DMS 273 (cell line): Measurements from ENCODE around the gene AP1B1.
"Not testable (repeated sequence)": the region's sequence is repeated elsewhere in the genome, so short reads cannot be mapped to it uniquely, and the experiment has no call there.

Experiments used
- DNase-seq: peaks from one replicate; lab custom pipeline; 2025; ENCODE audit not compliant: unreplicated experiment; lab: John Stamatoyannopoulos, UW

The AP1B1 gene

GRCh38 chr22:29388759-29389090 lies 355 bp upstream of the AP1B1 start:
- no peak for DNase-seq

GRCh38 chr22:29386708-29387107 lies 1.7 kb downstream of the AP1B1 start:
- DNase-seq = no peak

- DNase-seq = no peak
These were observed 2.6 kb downstream of the AP1B1 start for GRCh38 chr22:29385748-29386147.

- DNase-seq = no peak
These were observed 3.1 kb downstream of the AP1B1 start for GRCh38 chr22:29385151-29385704.

GRCh38 chr22:29383740-29384139 lies 4.6 kb downstream of the AP1B1 start:
- DNase-seq = no peak

GRCh38 chr22:29382580-29383302 lies 5.6 kb downstream of the AP1B1 start:
- DNase-seq = no peak

- DNase-seq = no peak
These were observed 7.5 kb downstream of the AP1B1 start for GRCh38 chr22:29380856-29381255.

GRCh38 chr22:29380032-29380781 lies 8.2 kb downstream of the AP1B1 start:
- DNase-seq = no peak

- no peak for DNase-seq
These were observed 9.1 kb downstream of the AP1B1 start for GRCh38 chr22:29379258-29379657.

GRCh38 chr22:29377979-29378378 lies 10.4 kb downstream of the AP1B1 start:
- DNase-seq = no peak

- not testable (repeated sequence) for DNase-seq
These were observed 11.7 kb downstream of the AP1B1 start for GRCh38 chr22:29376705-29377104.

- DNase-seq = peak; percentile 41
These were observed 12.8 kb downstream of the AP1B1 start for GRCh38 chr22:29375398-29376076.

- DNase-seq = not testable (repeated sequence)
These were observed 13.6 kb downstream of the AP1B1 start for GRCh38 chr22:29374806-29375205.

- no peak for DNase-seq
These were observed 14.0 kb downstream of the AP1B1 start for GRCh38 chr22:29374401-29374800.

GRCh38 chr22:29370537-29370936 lies 17.8 kb downstream of the AP1B1 start:
- no peak for DNase-seq

GRCh38 chr22:29369460-29369859 lies 18.9 kb downstream of the AP1B1 start:
- DNase-seq = no peak

GRCh38 chr22:29359469-29359868 lies 28.9 kb downstream of the AP1B1 start:
- peak; percentile 86 for DNase-seq

GRCh38 chr22:29357193-29357890 lies 31.0 kb downstream of the AP1B1 start:
- DNase-seq = not testable (repeated sequence)

- DNase-seq = no peak
These were observed 34.5 kb downstream of the AP1B1 start for GRCh38 chr22:29353860-29354259.

- DNase-seq = no peak
These were observed 35.1 kb downstream of the AP1B1 start for GRCh38 chr22:29353286-29353685.

GRCh38 chr22:29352778-29353177 lies 35.6 kb downstream of the AP1B1 start:
- DNase-seq = no peak
